Measurements from ENCODE around the gene ADAMTSL3. TPM values are rescaled to one million over a fixed set of nuclear protein-coding genes. Genes with fewer than 3 reads are reported as not detected.

ADAMTSL3 gene
- total RNA-seq, 3 donors from 2014 or later (not counting 1 experiment from before 2014, with no cell fraction given) = 0.14 to 0.43 (median 0.25) TPM

GRCh38 chr15:83928392-83928734, 274.4 kb downstream of the ADAMTSL3 start:
- no peak for ATAC-seq
- H3K27ac Mint-ChIP-seq = no peak overlapping the region
- H3K9me3 Mint-ChIP-seq = peaks cover 0 to 3% of the 10 kb centered on the region in 2 donors
- 83% methylated on average over 1 of the region's 1 CpG for WGBS (ENCODE audit: insufficient coverage)
- H3K27me3 Mint-ChIP-seq (ENCODE audit: low read depth in 2 of 2) = peaks cover 2 to 4% of the 10 kb centered on the region in 2 donors
- no peaks in the 10 kb centered on the region for H3K36me3 ChIP-seq (ENCODE audit: control insufficient read depth, insufficient read depth, low read length)
- H3K4me1 ChIP-seq (ENCODE audit: control insufficient read depth, insufficient read depth, low read length) = no peaks in the 10 kb centered on the region
- H3K9me3 ChIP-seq (ENCODE audit: control insufficient read depth, insufficient read depth, low read length) = no peaks in the 10 kb centered on the region
- no peak overlapping the region for H3K4me3 ChIP-seq (ENCODE audit: low read length)
- no peak for DNase-seq
- peaks cover 7% of the 10 kb centered on the region for H3K36me3 Mint-ChIP-seq
- no peak overlapping the region for H3K4me3 Mint-ChIP-seq
- H3K4me1 Mint-ChIP-seq = no peaks in the 10 kb centered on the region
- intact Hi-C loops (cut with micrococcal nuclease) = no loop called here
- no peak overlapping the region for H3K27ac ChIP-seq (ENCODE audit: low read length)
- no peaks in the 10 kb centered on the region for H3K27me3 ChIP-seq (ENCODE audit: control insufficient read depth, insufficient read depth, low read length)
- TF ChIP-seq CTCF (IDR thresholded peaks at IDR 0.05) = no peak

DNA sequence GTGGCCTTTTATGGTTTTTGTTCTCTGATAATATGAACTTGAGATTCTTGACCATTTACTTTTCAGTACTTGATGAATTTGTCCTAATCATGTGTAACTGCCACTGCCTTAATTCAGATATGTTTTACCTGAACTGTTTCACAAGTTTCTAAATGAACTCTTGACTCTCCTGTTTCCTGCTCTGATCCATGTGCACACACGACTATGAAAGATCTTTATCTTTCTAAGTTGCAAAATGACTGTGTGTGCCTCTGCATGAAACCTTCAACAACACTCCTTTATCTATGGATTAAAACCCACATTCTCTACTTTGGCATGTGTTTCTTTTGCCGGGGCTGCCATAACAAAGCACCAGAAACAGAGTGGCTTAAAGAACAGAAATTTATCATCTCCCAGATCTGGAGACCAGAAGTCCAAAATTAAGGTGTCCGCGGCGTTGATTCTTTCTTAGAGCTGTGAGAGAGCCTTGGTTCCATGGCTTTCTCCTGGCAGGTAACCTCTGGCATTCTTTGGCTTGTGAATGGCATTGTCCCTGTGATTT, 275.0 kb downstream of the ADAMTSL3 start:
- H3K4me1 ChIP-seq (ENCODE audit: control insufficient read depth, insufficient read depth, low read length) = no peaks in the 10 kb centered on the region
- 66% methylated on average over 5 of the region's 5 CpGs for WGBS (ENCODE audit: insufficient coverage)
- H3K4me1 Mint-ChIP-seq = no peaks in the 10 kb centered on the region
- DNase-seq = no peak
- H3K4me3 ChIP-seq (ENCODE audit: low read length) = no peak overlapping the region
- no peak overlapping the region for H3K27ac ChIP-seq (ENCODE audit: low read length)
- TF ChIP-seq CTCF (IDR thresholded peaks at IDR 0.05) = no peak
- no peaks in the 10 kb centered on the region for H3K27me3 ChIP-seq (ENCODE audit: control insufficient read depth, insufficient read depth, low read length)
- H3K4me3 Mint-ChIP-seq = no peak overlapping the region
- no peaks in the 10 kb centered on the region for H3K9me3 ChIP-seq (ENCODE audit: control insufficient read depth, insufficient read depth, low read length)
- peaks cover 0 to 3% of the 10 kb centered on the region in 2 donors for H3K9me3 Mint-ChIP-seq
- no peaks in the 10 kb centered on the region for H3K36me3 ChIP-seq (ENCODE audit: control insufficient read depth, insufficient read depth, low read length)
- ATAC-seq = no peak
- no peak overlapping the region for H3K27ac Mint-ChIP-seq
- intact Hi-C loops (cut with micrococcal nuclease) = no loop called here
- H3K36me3 Mint-ChIP-seq = peaks cover 7% of the 10 kb centered on the region
- peaks cover 2 to 4% of the 10 kb centered on the region in 2 donors for H3K27me3 Mint-ChIP-seq (ENCODE audit: low read depth in 2 of 2)

- H3K4me3 Mint-ChIP-seq = no peak overlapping the region
- no peak for DNase-seq
- H3K27ac Mint-ChIP-seq = no peak overlapping the region
- WGBS (ENCODE audit: insufficient coverage) = 80% methylated on average over 1 of the region's 1 CpG
- H3K4me3 ChIP-seq (ENCODE audit: low read length) = no peak overlapping the region
- peaks cover 7% of the 10 kb centered on the region for H3K36me3 Mint-ChIP-seq
- no peak for ATAC-seq
- peaks cover 2 to 4% of the 10 kb centered on the region in 2 donors for H3K27me3 Mint-ChIP-seq (ENCODE audit: low read depth in 2 of 2)
- no peaks in the 10 kb centered on the region for H3K27me3 ChIP-seq (ENCODE audit: control insufficient read depth, insufficient read depth, low read length)
- H3K4me1 Mint-ChIP-seq = no peaks in the 10 kb centered on the region
- H3K9me3 Mint-ChIP-seq = peaks cover 0 to 3% of the 10 kb centered on the region in 2 donors
- H3K36me3 ChIP-seq (ENCODE audit: control insufficient read depth, insufficient read depth, low read length) = no peaks in the 10 kb centered on the region
- H3K9me3 ChIP-seq (ENCODE audit: control insufficient read depth, insufficient read depth, low read length) = no peaks in the 10 kb centered on the region
- no peaks in the 10 kb centered on the region for H3K4me1 ChIP-seq (ENCODE audit: control insufficient read depth, insufficient read depth, low read length)
- no peak overlapping the region for H3K27ac ChIP-seq (ENCODE audit: low read length)
- intact Hi-C loops (cut with micrococcal nuclease) = no loop called here
- no peak for TF ChIP-seq CTCF (IDR thresholded peaks at IDR 0.05)
Measured at GRCh38 chr15:83929619-83930018, 275.7 kb downstream of the ADAMTSL3 start.
